Fibroblast of pulmonary artery (primary cell): Measurements from ENCODE around the gene CCDC177.
A peak's percentile ranks its signal among the peaks of the same experiment; 100 is the strongest.

ENCODE experiments used
- DNase-seq: peaks from one replicate; pipeline ENCODE4 v3.0.0-alpha.2; 2010; ENCODE audit warnings: low read depth
- H3K4me3 ChIP-seq: replicated peaks from 2 replicates; pipeline ENCODE4 v1.5.1; 2011; ENCODE audit warnings: low read depth, mild to moderate bottlenecking, control low read depth, low read length, moderate library complexity
- TF ChIP-seq, protein P1 (sequence below): IDR thresholded peaks from 2 replicates; pipeline ENCODE4 v1.5.1; 2011; ENCODE audit warnings: mild to moderate bottlenecking, control low read depth, low read length, inconsistent platforms; ENCODE audit errors: missing control alignments

The CCDC177 gene

DNA sequence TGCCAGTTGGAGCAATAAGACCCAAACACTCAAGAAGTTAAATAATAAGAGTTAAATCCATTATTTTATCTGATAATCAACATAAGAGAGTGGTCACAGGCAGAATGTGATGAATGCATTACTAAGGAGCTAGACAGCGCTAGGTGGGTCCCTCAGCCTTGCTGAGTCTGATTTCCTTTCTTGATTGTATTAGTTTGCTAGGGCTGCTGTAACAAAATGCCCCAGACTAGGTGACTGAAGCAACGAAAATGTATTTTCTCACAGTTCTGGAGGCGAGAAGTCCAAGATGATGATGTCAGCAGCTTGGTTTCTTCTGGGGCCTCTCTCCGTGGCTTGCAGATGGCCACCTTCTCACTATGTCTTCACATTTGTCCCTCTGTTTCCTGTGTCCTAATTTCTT is 8.2 kb upstream of the CCDC177 start:
- TF ChIP-seq, protein P1, sequence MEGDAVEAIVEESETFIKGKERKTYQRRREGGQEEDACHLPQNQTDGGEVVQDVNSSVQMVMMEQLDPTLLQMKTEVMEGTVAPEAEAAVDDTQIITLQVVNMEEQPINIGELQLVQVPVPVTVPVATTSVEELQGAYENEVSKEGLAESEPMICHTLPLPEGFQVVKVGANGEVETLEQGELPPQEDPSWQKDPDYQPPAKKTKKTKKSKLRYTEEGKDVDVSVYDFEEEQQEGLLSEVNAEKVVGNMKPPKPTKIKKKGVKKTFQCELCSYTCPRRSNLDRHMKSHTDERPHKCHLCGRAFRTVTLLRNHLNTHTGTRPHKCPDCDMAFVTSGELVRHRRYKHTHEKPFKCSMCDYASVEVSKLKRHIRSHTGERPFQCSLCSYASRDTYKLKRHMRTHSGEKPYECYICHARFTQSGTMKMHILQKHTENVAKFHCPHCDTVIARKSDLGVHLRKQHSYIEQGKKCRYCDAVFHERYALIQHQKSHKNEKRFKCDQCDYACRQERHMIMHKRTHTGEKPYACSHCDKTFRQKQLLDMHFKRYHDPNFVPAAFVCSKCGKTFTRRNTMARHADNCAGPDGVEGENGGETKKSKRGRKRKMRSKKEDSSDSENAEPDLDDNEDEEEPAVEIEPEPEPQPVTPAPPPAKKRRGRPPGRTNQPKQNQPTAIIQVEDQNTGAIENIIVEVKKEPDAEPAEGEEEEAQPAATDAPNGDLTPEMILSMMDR: no peak
- no peak for DNase-seq
- H3K4me3 ChIP-seq: no peak overlapping the region

DNA sequence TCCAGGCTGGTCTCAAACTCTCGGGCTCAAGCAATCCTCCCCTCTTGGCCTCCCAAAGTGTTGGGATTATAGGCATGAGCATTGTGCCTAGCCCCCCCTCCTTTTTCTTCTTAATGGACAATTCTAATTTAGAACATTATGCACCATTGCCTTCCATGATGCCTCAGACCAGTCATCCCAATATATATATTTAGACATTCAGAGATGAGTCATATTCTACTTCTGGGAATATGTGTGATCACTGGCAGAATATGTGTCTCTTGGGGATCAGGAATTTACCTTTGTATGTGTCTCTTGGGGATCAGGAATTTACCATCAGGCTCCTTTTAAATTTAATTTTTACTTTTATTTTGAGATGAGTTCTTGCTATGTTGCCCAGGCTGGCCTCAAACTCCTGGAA is 7.5 kb upstream of the CCDC177 start:
- no peak overlapping the region for H3K4me3 ChIP-seq
- peak; percentile 55 for DNase-seq
- TF ChIP-seq, protein P1: no peak

DNA sequence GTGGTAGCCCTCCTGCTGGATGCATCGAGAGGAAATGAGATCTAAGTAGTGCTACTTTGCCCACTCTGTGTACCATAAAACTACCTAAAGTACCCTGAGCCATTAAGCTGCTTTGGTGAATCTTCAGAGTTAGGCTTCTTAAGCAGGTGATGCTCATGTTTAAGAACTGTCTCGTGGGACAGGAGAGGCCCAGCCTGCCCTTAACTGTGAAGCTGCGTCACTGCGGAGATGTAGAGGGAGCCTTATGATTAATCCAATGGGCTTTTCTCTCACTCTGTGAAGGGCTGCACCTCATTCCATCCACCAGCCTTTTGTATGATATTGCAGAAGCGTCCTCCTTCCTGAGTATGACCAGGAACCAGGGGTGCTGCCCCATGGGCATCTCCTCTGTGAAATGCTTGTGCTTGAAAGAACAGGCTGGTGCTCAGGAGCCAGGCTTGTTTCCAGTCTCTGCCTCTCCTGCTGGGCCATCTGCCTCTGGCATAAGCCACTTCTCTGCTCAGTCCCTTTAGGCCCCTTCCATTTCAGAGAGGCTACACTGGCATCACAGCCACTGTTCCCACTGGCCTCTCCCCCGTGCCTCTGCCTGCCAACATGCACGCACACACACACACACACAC is 6.8 kb upstream of the CCDC177 start:
- H3K4me3 ChIP-seq: no peak overlapping the region
- DNase-seq: no peak
- TF ChIP-seq, protein P1: no peak

DNA sequence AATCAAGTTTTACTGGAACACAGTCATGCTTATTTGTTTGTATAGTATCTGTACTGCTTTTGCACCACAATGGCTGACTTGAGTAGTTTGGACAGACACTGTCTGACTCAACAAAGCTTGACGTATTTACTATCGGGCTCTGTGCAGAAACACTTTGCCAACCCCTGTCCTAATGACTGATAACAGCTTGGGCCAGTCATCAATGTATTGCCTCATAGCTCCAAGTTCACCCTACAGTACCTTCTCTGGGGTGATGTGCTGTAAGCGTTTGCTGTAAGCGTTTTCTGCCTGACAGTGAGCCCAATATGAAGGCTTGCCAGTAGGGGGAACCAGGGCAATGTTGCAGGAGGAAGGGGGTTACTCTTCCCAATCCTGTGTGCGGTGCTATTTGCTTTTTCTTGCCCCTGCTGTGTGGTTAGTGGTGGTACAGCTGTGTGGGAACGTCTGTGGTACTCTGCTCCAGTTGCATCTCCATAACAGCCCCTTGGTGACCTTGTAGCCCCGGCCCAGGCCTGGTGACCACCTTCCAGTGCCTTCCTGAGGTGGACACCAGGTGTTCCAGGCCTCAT is 5.4 kb upstream of the CCDC177 start:
- DNase-seq: peak; percentile 99
- TF ChIP-seq, protein P1: peak; percentile 97
- no peak overlapping the region for H3K4me3 ChIP-seq

DNA sequence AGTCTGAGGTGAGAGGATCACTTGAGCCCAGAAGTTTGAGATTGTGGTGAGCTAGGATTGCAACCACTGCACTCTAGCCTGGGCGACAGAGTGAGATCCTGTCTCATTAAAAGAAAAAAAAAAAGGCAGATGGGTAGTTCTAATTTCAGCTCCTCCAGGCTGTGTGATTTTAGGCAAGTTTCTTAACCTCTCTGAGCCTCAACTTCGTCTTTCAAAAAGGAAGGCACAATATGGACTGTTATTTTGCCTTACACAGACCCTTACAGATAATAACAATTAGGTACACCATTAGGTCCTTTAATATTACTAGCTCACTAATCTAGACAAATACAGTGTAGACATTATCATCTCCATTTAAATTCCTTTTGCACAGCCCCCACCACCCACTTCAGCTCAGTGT is 4.8 kb upstream of the CCDC177 start:
- TF ChIP-seq, protein P1: no peak
- no peak for DNase-seq
- H3K4me3 ChIP-seq: no peak overlapping the region

DNA sequence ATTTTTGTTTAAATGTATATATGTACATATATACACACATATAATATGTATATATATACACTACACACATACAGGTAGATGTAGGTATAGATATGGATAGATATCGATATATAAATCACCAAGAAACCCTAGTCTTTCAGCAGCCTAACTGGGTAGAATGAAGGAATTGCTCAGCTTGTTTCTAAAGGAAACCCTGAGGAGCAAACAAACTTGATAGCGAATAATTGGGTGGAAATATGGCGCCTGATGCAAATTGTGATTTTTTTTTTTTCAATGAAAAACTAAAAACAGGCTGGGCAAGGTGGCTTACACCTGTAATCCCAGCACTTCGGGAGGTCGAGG is 254 bp upstream of the CCDC177 start:
- TF ChIP-seq, protein P1: no peak
- no peak for DNase-seq
- no peak overlapping the region for H3K4me3 ChIP-seq

DNA sequence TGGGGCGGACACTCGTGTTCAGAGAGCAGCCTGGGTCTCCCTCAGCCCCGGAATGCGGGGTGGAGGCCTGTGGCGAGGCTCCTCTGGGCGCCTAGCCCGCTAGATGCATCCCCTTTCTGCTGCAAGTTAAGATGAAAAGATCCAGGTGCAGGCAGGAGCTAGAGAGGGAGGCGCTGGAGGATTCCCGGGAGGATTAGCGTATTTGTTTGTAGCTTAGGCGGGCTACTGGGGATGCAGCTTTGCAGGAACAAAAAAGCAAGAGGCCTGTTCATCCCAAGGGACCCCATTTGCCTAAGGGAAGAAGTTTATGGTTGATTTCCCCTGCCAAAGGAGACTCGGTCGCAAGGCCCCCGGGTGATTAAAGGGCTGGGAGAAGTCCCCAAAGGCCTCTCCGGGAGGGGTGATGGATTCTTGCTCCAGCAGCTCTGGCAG is 824 bp downstream of the CCDC177 start:
- TF ChIP-seq, protein P1: no peak
- H3K4me3 ChIP-seq: no peak overlapping the region
- DNase-seq: no peak
